SU-DHL-6 (cell line): Measurements from ENCODE around the gene RASA3.
"Not testable (repeated sequence)": the region's sequence is repeated elsewhere in the genome, so short reads cannot be mapped to it uniquely, and the experiment has no call there.

ENCODE experiments used
- H2AFZ ChIP-seq: fragments of 200-600 bp; sonication (generic); 2 replicates; pipeline ENCODE4 v1.6.1; 2014; ENCODE audit warnings: low read depth, mild to moderate bottlenecking, moderate library complexity, mixed read lengths, antibody characterized with exemption, low read length; ENCODE audit not compliant: severe bottlenecking
- H3F3A ChIP-seq: fragments of 200-600 bp; shearing (Covaris generic); 2 replicates; pipeline ENCODE4 v1.6.0; 2016; ENCODE audit warnings: antibody characterized with exemption, mild to moderate bottlenecking; ENCODE audit not compliant: insufficient read depth
- H3K27ac ChIP-seq: fragments of 200-600 bp; sonication (generic); 2 replicates; pipeline ENCODE4 v1.5.1; 2016; ENCODE audit warnings: low read depth, mild to moderate bottlenecking, low read length, moderate library complexity, mixed read lengths
- H3K27me3 ChIP-seq: fragments of 200-600 bp; sonication (generic), shearing (Covaris generic); 2 replicates; pipeline ENCODE4 v1.6.0; 2014; ENCODE audit warnings: mild to moderate bottlenecking, low read length
- H3K36me3 ChIP-seq: fragments of 200-600 bp; sonication (generic); 2 replicates; pipeline ENCODE4 v1.6.1; 2014; ENCODE audit warnings: mild to moderate bottlenecking, low read length, mixed read lengths
- H3K4me2 ChIP-seq: fragments of 300-600, 200-600 bp; shearing (Covaris generic), sonication (generic); 2 replicates; pipeline ENCODE4 v1.6.0; 2014; ENCODE audit warnings: low read length, low read depth, mild to moderate bottlenecking; ENCODE audit not compliant: poor library complexity, severe bottlenecking
- H3K4me3 ChIP-seq: fragments of 200-600 bp; sonication (generic); 2 replicates; pipeline ENCODE4 v1.5.1; 2014; ENCODE audit warnings: antibody characterized with exemption, low read length, mild to moderate bottlenecking, mixed read lengths; ENCODE audit not compliant: insufficient read depth, poor library complexity, severe bottlenecking
- H3K79me2 ChIP-seq: fragments of 200-600 bp; sonication (generic); 2 replicates; pipeline ENCODE4 v1.6.1; 2014; ENCODE audit warnings: mild to moderate bottlenecking, low read length, moderate library complexity; ENCODE audit not compliant: insufficient read depth
- H3K9ac ChIP-seq: fragments of 200-600 bp; sonication (generic); 2 replicates; pipeline ENCODE4 v1.7.0; 2014; ENCODE audit warnings: mild to moderate bottlenecking, low read length
- H3K9me2 ChIP-seq: fragments of 200-600 bp; sonication (generic); replicated peaks from 2 replicates; pipeline ENCODE4 v1.6.1; 2014; ENCODE audit warnings: low read length; ENCODE audit not compliant: insufficient read depth
- H3K9me3 ChIP-seq: fragments of 200-600 bp; sonication (generic); 2 replicates; pipeline ENCODE4 v1.6.1; 2014; ENCODE audit warnings: low read length, mixed read lengths; ENCODE audit not compliant: insufficient read depth
- H4K20me1 ChIP-seq: fragments of 200-600 bp; sonication (generic); 2 replicates; pipeline ENCODE4 v1.6.1; 2014; ENCODE audit warnings: low read depth, mild to moderate bottlenecking, antibody characterized with exemption, low read length, moderate library complexity, mixed read lengths
- CTCF ChIP-seq: fragments of 200-600 bp; sonication (generic); IDR thresholded peaks from one replicate; pipeline ENCODE4 v1.5.1; 2017; ENCODE audit warnings: antibody characterized with exemption, mild to moderate bottlenecking, low read length, moderate library complexity; ENCODE audit not compliant: insufficient read depth, poor library complexity, severe bottlenecking
- EZH2phosphoT487 ChIP-seq: fragments of 200-600 bp; sonication (generic), shearing (Covaris generic); conservative IDR thresholded peaks from 2 replicates; pipeline ENCODE4 v1.6.1; 2018; ENCODE audit warnings: mild to moderate bottlenecking, antibody characterized with exemption, low read length, moderate library complexity, mixed read lengths

RASA3 gene

GRCh38 chr13:114127473-114128347 is 4.7 kb downstream of the RASA3 start:
- Histone ChIP-seq H3K79me2 (no peaks in the 10 kb centered on the region), H2AFZ (no peak overlapping the region), H3K4me3 (no peak overlapping the region), H3K27me3 (no peaks in the 10 kb centered on the region), H3K9me2 (no peaks in the 10 kb centered on the region), H3K36me3 (no peaks in the 10 kb centered on the region), H3K9ac (no peak overlapping the region), H3K4me2 (no peak overlapping the region), H3K9me3 (no peaks in the 10 kb centered on the region), H4K20me1 (no peaks in the 10 kb centered on the region), H3F3A (0 out of 2 replicates have a peak, but pooled peaks cover 6% of the 10 kb centered on the region), H3K27ac (no peak overlapping the region)
- TF ChIP-seq EZH2phosphoT487 (no peak), CTCF (no peak)

DNA sequence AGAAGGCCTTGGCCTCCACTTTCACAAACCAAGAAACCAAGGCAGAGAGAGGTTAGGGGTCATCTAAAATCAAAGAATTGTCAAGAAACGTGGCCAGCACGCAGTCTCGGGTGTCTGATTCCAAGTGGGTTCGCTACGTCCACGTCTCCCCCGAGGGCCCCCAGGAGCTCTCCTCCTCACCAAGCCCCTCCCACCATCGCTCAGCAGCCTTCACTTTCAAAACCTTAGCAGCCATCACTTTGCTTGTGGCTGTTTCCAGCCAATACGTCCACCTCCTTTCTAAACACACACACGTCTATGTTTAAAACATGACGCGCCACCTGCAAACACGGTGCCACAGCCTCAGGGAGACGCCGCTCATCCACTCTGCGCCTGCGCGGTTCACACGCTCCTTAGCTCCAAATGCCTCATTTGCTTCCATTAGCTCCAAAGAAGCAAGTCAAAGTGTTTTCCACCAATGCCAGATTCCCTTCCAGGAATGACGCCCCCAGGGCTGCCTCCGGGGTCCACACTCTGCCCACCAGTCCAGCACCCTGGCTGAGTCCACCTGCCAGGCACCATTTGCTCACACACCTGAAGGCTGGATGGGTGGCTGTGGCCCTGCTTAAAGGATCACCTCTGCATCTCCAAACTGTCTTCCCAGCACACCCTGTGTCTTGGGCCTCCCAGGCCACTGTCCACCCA is 5.5 kb downstream of the RASA3 start:
- Histone ChIP-seq H3K4me2 (no peak overlapping the region), H3K4me3 (no peak overlapping the region), H3K27ac (no peak overlapping the region), H3K79me2 (no peaks in the 10 kb centered on the region), H3K9ac (no peak overlapping the region), H3K27me3 (no peaks in the 10 kb centered on the region), H3K9me3 (no peaks in the 10 kb centered on the region), H4K20me1 (no peaks in the 10 kb centered on the region), H3K9me2 (no peaks in the 10 kb centered on the region), H3K36me3 (no peaks in the 10 kb centered on the region), H3F3A (0 out of 2 replicates have a peak, but pooled peaks cover 6% of the 10 kb centered on the region), H2AFZ (no peak overlapping the region)
- TF ChIP-seq EZH2phosphoT487 (no peak), CTCF (no peak)

- H3K27ac ChIP-seq, H2AFZ ChIP-seq, H3K4me2 ChIP-seq, H3K9me3 ChIP-seq, H4K20me1 ChIP-seq, H3K9me2 ChIP-seq, H3K36me3 ChIP-seq, H3K4me3 ChIP-seq, H3K79me2 ChIP-seq, H3K9ac ChIP-seq, H3F3A ChIP-seq, H3K27me3 ChIP-seq: not testable (repeated sequence)
These were observed 6.3 kb downstream of the RASA3 start for GRCh38 chr13:114126086-114126485.

DNA sequence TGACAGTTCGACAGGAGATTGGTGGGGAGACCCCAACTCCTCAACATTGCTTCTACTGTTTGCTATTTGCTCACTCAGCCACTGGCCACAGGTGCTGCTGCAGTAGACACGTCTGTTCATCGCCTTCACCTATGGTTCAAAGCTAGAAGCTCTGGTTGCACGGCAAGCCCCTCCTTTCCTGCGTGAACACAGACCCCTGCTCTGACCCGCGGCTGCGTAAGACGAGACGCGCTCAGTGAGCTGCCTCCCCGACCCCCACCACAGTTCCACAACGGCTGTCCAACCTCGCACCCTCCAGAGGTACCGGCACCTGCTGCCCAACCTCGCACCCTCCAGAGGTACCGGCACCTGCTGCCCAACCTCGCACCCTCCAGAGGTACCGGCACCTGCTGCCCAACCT is 6.8 kb downstream of the RASA3 start:
- no peaks in the 10 kb centered on the region for H3K27me3 ChIP-seq
- no peak overlapping the region for H3K9ac ChIP-seq
- H3K79me2 ChIP-seq = no peaks in the 10 kb centered on the region
- no peaks in the 10 kb centered on the region for H3K9me2 ChIP-seq
- 0 out of 2 replicates have a peak, but pooled peaks cover 6% of the 10 kb centered on the region for H3F3A ChIP-seq
- H3K4me3 ChIP-seq = no peak overlapping the region
- no peaks in the 10 kb centered on the region for H3K36me3 ChIP-seq
- H3K4me2 ChIP-seq = no peak overlapping the region
- no peaks in the 10 kb centered on the region for H4K20me1 ChIP-seq
- TF ChIP-seq CTCF (no peak), EZH2phosphoT487 (no peak)
- H2AFZ ChIP-seq = no peak overlapping the region
- no peak overlapping the region for H3K27ac ChIP-seq
- H3K9me3 ChIP-seq = no peaks in the 10 kb centered on the region
